HG02943 (cell line): ENCODE measurements around the gene AKAP6.

Experiments used
- ATAC-seq: cut with Tn5 transposase; IDR thresholded peaks from one replicate; pipeline ENCODE4 v1.9.1; 2021; ENCODE audit warnings: mild to moderate bottlenecking, low read depth, moderate library complexity; ENCODE audit not compliant: unreplicated experiment

Gene AKAP6

DNA sequence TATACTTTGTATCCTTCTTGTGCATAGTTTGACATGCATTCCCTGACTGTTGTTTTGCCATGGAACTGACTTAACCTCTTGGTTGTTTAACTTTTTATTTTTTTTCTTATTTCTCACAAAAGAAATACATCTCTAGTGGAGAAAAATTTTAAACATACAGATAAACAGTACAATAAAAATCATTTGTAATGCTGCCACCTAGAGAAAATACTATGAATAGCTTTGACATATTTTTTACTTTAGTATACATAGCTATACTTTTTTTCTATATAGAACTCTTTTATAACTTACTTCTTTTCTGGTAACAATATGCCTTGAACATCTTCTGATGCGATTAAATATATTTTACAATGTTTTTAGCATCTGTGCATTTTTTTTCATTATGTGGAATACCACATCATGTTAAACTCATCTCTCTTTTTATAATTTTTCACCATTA lies 184.5 kb downstream of the AKAP6 start:
- ATAC-seq, result no peak

- ATAC-seq, result no peak
These were observed 185.1 kb downstream of the AKAP6 start for GRCh38 chr14:32514236-32514635.

DNA sequence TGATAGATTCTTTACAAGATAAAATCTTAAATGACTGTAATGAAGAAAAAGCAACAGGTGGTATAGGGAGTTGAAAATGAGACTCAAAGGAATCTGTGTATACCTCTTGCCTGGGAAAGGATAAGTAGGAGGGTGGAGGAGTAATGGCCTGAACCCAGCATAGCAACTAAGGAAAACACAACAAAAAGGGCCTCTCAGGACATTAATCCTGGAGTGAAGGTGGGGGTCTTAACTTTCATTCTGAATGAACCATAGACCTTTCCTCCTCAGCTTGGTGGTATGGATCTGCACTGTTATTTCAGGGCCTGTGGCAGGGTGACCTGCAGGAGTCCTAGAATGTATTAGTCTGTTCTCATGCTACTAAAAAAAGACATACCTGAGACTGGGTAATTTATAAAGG lies 185.6 kb downstream of the AKAP6 start:
- no peak for ATAC-seq

GRCh38 chr14:32524609-32525375 lies 195.7 kb downstream of the AKAP6 start:
- no peak for ATAC-seq

- no peak for ATAC-seq
These were observed 196.5 kb downstream of the AKAP6 start for GRCh38 chr14:32525591-32525990.

- no peak for ATAC-seq
These were observed 201.7 kb downstream of the AKAP6 start for GRCh38 chr14:32530800-32531199.

DNA sequence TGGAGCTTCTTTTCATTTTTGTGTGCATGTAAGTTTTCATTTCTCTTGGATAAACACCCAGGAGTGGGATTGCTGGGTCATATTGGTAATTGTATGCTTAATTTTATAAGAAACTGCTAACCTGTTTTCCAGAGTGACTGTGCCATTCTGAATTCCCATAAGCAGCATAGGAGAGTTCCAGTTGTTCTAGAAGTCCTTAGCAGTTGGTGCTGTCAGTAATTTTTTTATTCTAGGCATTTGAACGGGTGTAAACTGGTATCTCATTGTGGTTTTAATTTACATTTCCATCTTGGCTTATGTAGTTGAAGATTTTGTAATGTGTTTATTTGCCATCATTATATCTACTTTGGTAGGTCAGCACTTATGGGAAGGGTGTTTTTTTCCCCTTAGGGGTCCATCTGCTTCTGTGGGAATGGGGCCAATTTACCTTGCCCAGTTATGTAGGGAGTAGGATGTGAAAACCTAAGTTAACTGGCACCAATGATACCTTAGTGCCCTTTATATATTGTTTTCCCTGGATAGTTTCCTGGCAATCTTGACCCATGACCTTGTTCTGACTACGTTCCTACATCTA lies 202.9 kb downstream of the AKAP6 start:
- ATAC-seq, result no peak

DNA sequence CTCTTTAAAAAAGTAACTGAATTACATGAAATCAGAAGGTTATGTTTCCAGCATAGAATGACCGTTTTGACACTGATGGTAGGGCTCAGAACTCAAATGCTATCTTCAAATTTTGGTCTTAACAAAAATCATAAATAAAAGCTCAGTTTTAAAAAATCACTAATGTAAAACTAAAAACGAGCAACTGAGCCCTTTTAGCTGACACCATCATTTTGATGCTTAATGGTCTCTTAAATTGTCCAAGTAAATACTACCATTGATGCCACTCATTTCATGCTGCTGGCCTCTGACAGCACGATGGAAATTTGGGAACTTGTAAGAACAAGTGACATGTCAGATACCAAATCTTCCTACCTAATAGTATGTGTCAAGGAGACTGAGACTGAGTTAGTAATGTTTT lies 205.0 kb downstream of the AKAP6 start:
- ATAC-seq, result no peak

- ATAC-seq, result no peak
These were observed 207.1 kb downstream of the AKAP6 start for GRCh38 chr14:32536175-32536574.

DNA sequence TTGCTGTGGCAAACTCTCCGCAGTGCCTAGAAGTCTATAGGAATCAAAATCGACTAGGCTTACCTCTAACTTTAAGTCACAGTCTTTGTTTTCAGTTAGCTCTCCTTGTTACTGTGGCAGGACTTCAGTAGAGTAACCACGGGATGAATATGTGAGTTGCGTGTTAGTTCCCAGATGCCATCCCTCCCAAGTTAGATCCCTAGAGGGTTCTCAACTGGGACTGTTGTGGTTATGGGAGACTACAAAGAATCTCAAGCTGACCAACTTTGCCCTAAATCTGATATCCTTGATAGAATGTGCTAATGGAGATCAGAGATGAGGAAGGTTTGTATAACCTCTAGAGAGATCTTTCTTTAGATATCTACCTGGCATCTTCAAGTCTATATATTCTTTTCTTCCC lies 208.1 kb downstream of the AKAP6 start:
- no peak for ATAC-seq

DNA sequence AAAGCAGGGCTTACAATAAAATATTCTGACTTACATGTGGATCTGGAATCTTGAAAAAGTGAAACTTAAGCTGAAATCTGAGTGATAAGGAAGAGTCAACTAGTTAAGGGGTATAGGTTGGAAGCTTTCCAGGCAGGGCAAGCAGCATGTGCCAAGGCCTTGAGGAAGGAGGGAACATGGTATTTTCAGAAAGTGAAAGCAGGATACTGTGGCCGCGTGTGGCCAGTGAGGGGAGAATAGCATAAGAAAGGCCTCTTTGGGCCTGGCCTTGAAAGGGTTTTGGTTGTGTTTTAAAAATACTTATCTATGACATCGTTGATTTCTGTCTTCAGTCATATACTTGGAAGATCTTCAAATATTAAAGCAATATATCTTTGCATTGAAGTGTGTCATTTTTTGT lies 213.4 kb downstream of the AKAP6 start:
- no peak for ATAC-seq

DNA sequence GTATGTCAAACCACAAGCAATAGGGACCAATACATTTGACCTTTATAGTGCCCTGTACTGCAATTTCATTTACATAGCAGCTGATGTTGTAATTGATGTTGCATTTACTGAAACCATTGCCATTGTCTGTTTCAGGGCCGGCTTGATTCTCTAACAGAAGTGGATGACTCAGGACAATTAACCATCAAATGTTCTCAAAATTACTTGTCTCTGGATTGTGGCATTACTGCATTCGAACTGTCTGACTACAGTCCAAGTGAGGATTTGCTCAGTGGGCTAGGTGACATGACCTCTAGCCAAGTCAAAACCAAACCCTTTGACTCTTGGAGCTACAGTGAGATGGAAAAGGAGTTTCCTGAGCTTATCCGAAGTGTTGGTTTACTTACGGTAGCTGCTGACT lies 216.0 kb downstream of the AKAP6 start:
- no peak for ATAC-seq

DNA sequence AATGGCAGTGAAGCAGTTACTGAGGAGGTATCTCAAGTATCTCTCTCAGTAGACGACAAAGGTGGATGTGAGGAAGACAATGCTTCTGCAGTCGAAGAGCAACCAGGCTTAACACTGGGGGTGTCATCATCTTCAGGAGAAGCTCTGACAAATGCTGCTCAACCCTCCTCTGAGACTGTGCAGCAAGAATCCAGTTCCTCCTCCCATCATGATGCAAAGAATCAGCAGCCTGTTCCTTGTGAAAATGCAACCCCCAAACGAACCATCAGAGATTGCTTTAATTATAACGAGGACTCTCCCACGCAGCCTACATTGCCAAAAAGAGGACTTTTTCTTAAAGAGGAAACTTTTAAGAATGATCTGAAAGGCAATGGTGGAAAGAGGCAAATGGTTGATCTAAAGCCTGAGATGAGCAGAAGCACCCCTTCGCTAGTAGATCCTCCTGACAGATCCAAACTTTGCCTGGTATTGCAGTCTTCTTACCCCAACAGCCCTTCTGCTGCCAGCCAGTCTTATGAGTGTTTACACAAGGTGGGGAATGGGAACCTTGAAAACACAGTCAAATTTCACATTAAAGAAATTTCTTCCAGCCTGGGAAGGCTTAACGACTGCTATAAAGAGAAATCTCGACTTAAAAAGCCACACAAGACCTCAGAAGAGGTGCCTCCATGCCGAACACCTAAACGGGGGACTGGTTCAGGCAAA lies 216.6 kb downstream of the AKAP6 start:
- no peak for ATAC-seq

DNA sequence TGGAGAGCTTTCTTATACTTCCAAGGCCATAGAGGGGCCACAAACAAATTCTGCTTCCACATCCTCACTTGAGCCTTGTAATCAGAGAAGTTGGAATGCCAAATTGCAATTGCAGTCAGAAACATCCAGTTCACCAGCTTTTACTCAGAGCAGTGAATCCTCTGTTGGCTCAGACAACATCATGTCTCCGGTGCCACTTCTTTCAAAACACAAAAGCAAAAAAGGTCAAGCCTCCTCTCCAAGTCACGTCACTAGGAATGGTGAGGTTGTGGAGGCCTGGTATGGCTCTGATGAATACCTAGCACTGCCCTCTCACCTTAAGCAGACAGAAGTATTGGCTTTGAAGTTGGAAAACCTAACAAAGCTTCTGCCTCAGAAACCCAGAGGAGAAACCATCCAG lies 217.1 kb downstream of the AKAP6 start:
- no peak for ATAC-seq

DNA sequence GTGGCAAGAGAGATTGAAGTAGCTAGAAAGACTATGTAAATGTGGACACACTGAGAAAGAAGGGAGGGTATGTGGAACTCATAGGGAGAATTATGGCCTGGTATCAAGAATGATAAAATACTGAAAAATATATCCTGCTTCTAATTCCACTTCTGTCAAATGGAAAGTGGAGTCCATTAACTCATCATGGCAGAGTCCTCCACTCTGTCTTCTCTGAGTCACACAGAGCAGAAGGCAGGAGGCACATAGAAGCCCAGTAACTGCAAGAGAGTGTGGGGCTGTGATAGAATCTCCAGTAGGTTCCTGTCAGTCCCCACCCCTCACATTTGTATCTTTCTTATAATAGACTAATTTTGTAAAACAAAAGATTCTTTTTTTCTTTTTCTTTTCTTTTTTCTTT lies 223.7 kb downstream of the AKAP6 start:
- ATAC-seq, result no peak

GRCh38 chr14:32559048-32559447 lies 229.9 kb downstream of the AKAP6 start:
- no peak for ATAC-seq

GRCh38 chr14:32559590-32559989 lies 230.5 kb downstream of the AKAP6 start:
- ATAC-seq, result no peak

DNA sequence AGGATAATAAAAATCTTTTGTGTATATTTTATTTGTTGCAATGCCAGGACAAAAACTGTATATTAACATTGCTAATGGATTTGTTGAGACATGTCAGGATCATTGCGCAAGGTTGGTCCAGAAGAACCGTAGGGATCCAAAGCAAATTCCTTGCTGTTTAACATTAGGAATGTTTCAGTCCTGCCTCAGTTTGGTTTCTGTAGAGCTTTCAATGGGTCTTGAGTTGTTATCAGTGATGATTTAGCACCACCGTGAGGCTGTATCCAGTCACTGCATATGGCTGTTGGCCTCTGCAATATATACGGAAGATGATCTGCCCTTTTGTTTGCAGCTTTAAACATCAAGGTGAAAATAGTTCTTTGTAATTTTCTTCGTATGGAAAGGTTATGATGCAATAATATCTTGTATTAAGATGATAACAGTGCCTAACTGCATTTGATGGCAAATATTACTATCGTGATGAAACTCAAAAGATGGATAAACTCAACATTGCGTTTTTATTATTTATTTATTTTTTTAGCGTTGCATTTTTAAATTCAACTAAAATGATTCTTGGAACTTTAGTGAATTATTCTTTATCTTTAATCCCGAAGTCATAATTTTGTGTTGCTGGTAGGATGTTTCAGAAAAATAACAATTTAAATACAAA lies 231.2 kb downstream of the AKAP6 start:
- ATAC-seq, result no peak

- ATAC-seq, result no peak
These were observed 232.4 kb downstream of the AKAP6 start for GRCh38 chr14:32561520-32561919.

- no peak for ATAC-seq
These were observed 235.5 kb downstream of the AKAP6 start for GRCh38 chr14:32564596-32564995.

GRCh38 chr14:32565256-32565655 lies 236.2 kb downstream of the AKAP6 start:
- ATAC-seq, result no peak
